Dendritic cell treated with granulocyte-macrophage colony-stimulating factor and Interleukin-4, amounts not matched to agents 40 ng/mL and 50 ng/mL, for 4 days (primary cell): ENCODE results near the gene PARP6.

Source experiments
- H3K27ac Mint-ChIP-seq: one replicate; pipeline ENCODE4 v1.8.0; 2022; ENCODE audit warnings: mild to moderate bottlenecking, mixed read lengths
- H3K27me3 Mint-ChIP-seq: one replicate; pipeline ENCODE4 v1.8.0; 2022; ENCODE audit warnings: mild to moderate bottlenecking, mixed read lengths
- H3K36me3 Mint-ChIP-seq: one replicate; pipeline ENCODE4 v1.8.0; 2022; ENCODE audit warnings: low read depth, mixed read lengths
- H3K4me1 Mint-ChIP-seq: one replicate; pipeline ENCODE4 v1.8.0; 2022; ENCODE audit warnings: low read depth, mixed read lengths
- H3K4me3 Mint-ChIP-seq: one replicate; pipeline ENCODE4 v1.8.0; 2022; ENCODE audit warnings: mild to moderate bottlenecking, moderate library complexity, mixed read lengths
- H3K9me3 Mint-ChIP-seq: one replicate; pipeline ENCODE4 v1.8.0; 2022; ENCODE audit warnings: mixed read lengths
- intact Hi-C: fragments of 100-400 bp; cut with micrococcal nuclease; formaldehyde crosslinking; loops from one replicate; pipeline ENCODE4 v1.15.0; 2022

Gene PARP6

DNA sequence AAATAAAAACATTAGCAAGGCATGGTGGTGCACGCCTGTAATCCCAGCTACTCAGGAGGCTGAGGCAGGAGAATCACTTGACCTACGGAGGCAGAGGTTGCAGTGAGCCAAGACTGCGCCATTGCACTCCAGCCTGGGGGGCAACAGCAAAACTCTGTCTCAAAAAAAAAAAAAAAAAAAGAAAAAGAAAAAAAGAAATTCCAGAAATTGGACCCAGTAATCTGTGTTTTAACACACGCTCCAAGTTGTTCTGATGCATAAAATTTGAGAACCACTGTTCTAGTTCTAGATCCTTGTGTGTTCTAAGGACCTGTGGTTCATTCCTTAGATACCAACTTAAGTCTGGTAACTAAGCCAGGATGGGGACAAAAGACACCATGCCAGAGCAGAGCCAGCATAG is 2.6 kb downstream of the PARP6 start:
- H3K27me3 Mint-ChIP-seq, result no peaks in the 10 kb centered on the region
- H3K36me3 Mint-ChIP-seq, result peaks cover 62% of the 10 kb centered on the region
- no peak overlapping the region for H3K27ac Mint-ChIP-seq
- peaks cover 39% of the 10 kb centered on the region for H3K4me1 Mint-ChIP-seq
- H3K4me3 Mint-ChIP-seq, result no peak overlapping the region
- intact Hi-C loops, result loop anchor here (5.0 kb wide), 1 partner anchor 72 kb away; the partner anchor contains the start of gene GRAMD2A
- no peaks in the 10 kb centered on the region for H3K9me3 Mint-ChIP-seq

DNA sequence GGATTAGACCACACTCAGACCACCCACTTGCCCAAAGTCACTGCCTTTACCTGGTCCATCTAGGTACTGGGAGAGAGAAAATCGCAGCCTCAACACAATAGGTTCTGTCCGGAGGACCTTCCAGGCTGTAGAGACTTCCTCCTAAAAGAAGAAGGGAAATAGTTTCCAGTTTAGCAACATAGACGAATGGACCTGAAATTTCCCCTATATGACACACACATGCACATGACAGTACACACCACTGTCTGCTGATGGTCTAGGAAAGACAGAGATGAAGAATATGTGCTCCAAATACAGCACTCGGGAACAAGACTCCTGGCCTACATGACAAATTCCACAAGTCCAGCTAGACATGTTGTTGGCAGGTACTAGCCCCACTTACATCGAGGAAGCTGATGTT is 7.3 kb downstream of the PARP6 start:
- H3K27me3 Mint-ChIP-seq, result no peaks in the 10 kb centered on the region
- no peak overlapping the region for H3K4me3 Mint-ChIP-seq
- H3K4me1 Mint-ChIP-seq, result peaks cover 19% of the 10 kb centered on the region
- intact Hi-C loops, result no loop called here
- no peaks in the 10 kb centered on the region for H3K9me3 Mint-ChIP-seq
- H3K27ac Mint-ChIP-seq, result no peak overlapping the region
- peaks cover 100% of the 10 kb centered on the region for H3K36me3 Mint-ChIP-seq

DNA sequence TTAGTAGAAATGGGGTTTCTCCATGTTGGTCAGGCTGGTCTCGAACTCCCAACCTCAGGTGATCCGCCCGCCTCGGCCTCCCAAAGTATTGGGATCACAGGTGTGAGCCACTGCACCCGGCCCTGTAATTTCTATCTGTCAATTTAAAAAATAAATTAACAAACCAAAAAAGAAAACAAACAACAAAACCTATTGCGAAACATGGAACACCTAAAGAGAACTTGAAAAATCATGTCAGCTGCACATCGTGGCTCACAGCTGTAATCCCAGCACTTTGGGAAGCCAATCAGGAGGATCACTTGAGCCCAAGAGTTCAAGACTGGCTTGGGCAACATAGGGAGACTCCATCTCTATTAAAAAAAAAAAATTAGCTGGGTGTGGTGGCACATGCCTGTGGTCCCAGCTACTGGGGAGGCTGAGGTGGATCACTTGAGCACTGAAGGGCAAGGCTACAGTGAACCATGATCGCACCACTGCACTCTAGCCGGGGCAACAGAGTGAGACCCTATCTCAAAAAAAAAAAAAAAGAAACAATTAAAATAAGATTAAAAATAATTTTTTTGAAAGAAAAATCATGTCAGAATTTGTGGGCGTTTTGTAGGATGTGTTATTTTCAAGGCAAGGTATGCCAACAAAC is 19.6 kb downstream of the PARP6 start:
- H3K9me3 Mint-ChIP-seq, result no peaks in the 10 kb centered on the region
- H3K27ac Mint-ChIP-seq, result no peak overlapping the region
- H3K36me3 Mint-ChIP-seq, result peaks cover 92% of the 10 kb centered on the region
- intact Hi-C loops, result no loop called here
- no peaks in the 10 kb centered on the region for H3K27me3 Mint-ChIP-seq
- H3K4me1 Mint-ChIP-seq, result peaks cover 22% of the 10 kb centered on the region
- no peak overlapping the region for H3K4me3 Mint-ChIP-seq

DNA sequence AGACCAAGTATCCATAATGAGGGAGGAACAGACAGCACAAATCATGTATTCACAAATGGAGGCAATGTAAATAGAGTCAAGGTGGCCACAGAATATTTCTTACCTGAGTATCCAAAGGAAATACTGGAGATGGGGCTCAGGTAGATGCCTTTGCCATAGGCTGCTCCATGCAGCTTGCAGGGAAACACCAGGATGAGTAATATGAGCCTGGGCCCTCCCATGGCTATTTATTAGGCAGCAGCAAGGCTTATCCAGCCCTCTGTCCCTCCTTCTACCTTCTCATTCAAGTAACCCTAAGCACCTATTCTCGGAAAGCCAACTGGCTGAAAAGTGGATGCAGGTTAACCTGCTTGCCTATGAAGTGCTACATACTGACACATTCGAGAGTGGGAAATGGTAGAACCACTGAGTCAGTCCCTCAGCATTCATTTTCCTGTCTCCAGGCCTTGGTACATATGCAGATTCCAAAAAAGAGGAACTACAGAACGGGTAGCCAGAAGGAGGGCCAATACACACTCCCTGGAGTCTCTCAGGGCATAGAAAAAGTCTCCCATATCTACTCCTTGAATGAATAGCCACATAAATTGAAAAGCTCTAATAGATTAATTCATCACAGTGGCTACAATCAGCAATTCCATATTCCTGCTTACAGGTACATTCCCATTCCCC is 23.1 kb downstream of the PARP6 start:
- Mint-ChIP-seq H3K9me3 (no peaks in the 10 kb centered on the region), H3K27ac (peak overlapping the region; percentile 48), H3K4me1 (peaks cover 22% of the 10 kb centered on the region), H3K27me3 (no peaks in the 10 kb centered on the region), H3K36me3 (peaks cover 82% of the 10 kb centered on the region), H3K4me3 (no peak overlapping the region)
- intact Hi-C loops, result no loop called here

DNA sequence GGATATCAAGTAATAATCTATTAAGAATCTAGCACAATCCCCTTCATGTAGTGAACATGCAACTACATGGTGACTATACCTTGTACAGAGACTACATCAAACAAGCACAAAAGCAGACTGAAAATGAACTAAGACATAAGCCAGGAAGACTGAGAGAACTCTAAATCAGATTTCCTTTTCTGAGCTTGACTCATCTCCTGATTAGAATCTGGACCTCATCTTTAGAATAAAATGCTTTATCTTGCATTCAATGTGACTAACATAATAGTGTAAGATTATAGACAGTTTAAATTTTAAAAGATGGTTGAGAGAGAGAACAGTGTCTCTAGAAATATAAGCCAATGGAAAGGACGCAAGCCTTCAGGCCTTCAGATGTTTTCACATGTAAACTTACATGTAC is 23.8 kb downstream of the PARP6 start:
- Mint-ChIP-seq H3K4me1 (peaks cover 26% of the 10 kb centered on the region), H3K36me3 (peaks cover 82% of the 10 kb centered on the region), H3K9me3 (no peaks in the 10 kb centered on the region), H3K27ac (peak overlapping the region; percentile 48), H3K4me3 (no peak overlapping the region), H3K27me3 (no peaks in the 10 kb centered on the region)
- intact Hi-C loops, result no loop called here

DNA sequence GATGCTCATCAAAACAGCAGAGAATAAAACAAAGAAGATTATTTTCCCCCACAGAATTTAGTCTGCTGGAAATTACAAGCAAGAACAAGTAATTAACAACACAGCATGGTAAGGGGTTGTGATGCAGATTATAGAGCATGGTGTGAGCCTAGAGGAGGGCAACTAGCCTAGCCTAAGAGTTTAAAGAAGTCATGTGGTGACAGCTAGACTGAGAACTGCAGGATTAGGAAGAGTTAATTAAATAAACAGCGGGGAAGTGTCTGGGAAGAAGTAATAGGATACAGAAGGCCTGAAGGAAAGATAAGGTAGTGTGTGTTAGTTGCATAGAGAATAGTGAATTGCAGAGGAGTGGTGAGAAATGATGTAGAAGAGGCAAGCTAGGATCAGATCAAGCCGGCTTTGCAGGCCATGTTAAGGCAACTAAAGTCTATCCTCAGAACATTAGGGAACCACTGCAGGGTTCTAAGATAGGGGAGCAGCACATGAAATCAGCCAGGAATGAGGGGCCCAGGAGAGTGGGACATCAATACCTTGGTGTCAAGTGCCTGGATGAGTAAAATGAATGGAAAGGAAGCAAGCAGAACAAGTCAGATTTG is 29.5 kb downstream of the PARP6 start:
- Mint-ChIP-seq H3K27ac (no peak overlapping the region), H3K9me3 (no peaks in the 10 kb centered on the region), H3K36me3 (peaks cover 73% of the 10 kb centered on the region), H3K27me3 (no peaks in the 10 kb centered on the region), H3K4me3 (no peak overlapping the region), H3K4me1 (peaks cover 5% of the 10 kb centered on the region)
- intact Hi-C loops, result no loop called here

DNA sequence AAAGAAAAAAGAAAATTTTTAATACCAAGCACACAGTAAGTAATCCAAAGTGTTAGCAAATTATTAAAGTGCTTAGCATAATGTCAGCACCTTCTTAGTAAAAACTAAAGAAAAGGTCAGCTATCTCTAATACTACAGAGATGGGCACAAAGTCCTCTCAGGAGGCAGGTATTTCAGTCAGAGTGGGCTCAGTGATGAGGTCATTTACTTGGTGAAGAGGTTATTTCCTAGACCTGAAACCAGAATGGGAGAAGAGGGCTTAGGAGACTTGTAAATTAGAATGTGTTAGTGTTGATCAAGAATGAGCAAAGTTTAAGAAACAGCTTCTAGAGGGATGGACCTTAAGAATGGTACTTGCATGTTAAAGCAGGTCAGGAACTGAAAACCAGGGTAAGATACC is 32.7 kb downstream of the PARP6 start:
- no peaks in the 10 kb centered on the region for H3K9me3 Mint-ChIP-seq
- peaks cover 28% of the 10 kb centered on the region for H3K4me1 Mint-ChIP-seq
- peaks cover 51% of the 10 kb centered on the region for H3K36me3 Mint-ChIP-seq

DNA sequence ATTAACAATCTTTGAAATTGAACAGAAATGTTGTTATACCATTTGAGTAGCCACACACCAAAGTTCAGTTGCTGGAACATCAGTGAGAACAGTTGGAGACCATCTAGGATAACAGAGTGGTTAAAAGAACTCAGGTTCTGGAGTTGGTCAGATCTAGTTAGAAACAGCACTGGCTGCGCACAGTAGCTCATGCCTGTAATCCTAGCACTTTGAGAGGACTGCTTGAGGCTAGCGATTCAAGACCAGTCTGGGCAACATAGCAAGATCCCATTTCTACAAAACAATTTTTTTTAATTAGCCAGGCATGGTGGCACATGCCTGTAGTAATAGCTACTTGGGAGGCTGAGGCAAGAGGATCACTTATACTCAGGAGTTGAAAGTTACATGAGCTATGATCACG is 33.8 kb downstream of the PARP6 start:
- intact Hi-C loops, result loop anchor here (10.0 kb wide), 1 partner anchor 236 kb away; the partner anchor contains the start of gene ARIH1
- H3K27me3 Mint-ChIP-seq, result no peaks in the 10 kb centered on the region
- H3K36me3 Mint-ChIP-seq, result peaks cover 41% of the 10 kb centered on the region
- H3K4me3 Mint-ChIP-seq, result no peak overlapping the region
- no peak overlapping the region for H3K27ac Mint-ChIP-seq
- H3K9me3 Mint-ChIP-seq, result no peaks in the 10 kb centered on the region
- peaks cover 34% of the 10 kb centered on the region for H3K4me1 Mint-ChIP-seq

More for the DNA sequence above, 32.7 kb downstream of the PARP6 start:
- Mint-ChIP-seq H3K27me3 (no peaks in the 10 kb centered on the region), H3K4me3 (no peak overlapping the region), H3K27ac (no peak overlapping the region)
- intact Hi-C loops, result loop anchor here (10.0 kb wide), 1 partner anchor 235 kb away; the partner anchor contains the start of gene ARIH1

DNA sequence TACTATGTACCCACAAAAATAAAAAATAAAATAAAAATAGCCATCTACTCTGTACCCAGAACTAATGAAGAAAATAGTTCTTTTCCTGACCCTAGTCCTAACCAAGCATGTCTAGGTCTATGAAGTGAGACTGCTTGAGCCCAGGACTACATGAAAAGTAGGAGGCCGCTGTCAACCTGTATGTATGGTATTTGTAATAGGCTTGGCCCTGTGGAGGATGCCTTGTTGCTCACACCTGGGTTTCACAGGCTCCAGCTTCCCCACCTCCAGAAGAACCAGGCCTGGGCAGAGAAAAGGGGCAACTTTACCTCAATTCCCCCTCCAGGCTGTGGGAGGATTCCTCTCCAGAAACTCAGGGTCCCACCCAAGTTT is 34.5 kb downstream of the PARP6 start:
- intact Hi-C loops, result loop anchor here (10.0 kb wide), 1 partner anchor 237 kb away; the partner anchor contains the start of gene ARIH1
- H3K4me1 Mint-ChIP-seq, result peaks cover 40% of the 10 kb centered on the region
- H3K9me3 Mint-ChIP-seq, result no peaks in the 10 kb centered on the region
- peaks cover 33% of the 10 kb centered on the region for H3K36me3 Mint-ChIP-seq
- peak overlapping the region; percentile 80 for H3K27ac Mint-ChIP-seq
- no peaks in the 10 kb centered on the region for H3K27me3 Mint-ChIP-seq
- no peak overlapping the region for H3K4me3 Mint-ChIP-seq

DNA sequence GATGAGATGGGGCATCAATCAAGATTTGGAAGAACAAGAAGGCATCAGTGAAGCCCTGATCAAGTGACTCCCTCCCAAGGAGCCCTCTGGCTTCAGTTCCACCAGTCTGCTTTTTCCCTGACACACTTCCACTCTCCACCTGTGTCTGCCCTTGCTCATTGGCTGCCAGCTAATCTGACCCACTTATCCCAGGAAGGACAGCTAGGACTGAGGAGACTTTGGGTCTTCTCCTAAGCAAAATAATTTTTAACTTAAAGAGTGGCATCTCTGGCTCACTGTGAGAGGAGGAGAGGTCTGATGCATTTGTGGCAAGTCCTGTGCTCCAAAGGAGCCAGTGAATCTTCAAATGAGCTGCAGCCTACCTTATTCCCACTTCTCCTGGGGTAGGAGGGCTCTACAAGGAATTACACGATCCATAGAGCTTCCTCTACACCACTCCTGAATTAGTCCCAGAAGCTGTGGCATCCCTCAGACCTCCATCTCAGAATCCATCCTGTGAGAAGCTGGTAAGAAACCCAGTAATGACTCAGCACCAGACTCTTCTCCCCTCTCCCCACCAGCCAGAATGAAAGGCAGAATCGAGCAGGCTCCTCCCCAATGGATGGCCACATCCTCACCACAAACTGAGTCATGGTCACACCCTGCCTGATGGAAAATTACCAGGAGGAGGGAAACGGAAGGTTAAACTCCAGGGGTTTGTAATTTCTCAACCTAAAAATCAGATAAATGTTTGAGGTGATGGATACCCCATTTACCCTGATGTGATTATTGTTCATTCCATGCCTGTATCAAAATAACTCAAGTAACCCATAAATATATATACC is 35.1 kb downstream of the PARP6 start:
- Mint-ChIP-seq H3K4me3 (peak overlapping the region; percentile 51), H3K27me3 (no peaks in the 10 kb centered on the region), H3K36me3 (peaks cover 27% of the 10 kb centered on the region), H3K27ac (peak overlapping the region; percentile 80), H3K9me3 (no peaks in the 10 kb centered on the region), H3K4me1 (peaks cover 46% of the 10 kb centered on the region)
- intact Hi-C loops, result loop anchor here (10.0 kb wide), 1 partner anchor 238 kb away; the partner anchor contains the start of gene ARIH1

DNA sequence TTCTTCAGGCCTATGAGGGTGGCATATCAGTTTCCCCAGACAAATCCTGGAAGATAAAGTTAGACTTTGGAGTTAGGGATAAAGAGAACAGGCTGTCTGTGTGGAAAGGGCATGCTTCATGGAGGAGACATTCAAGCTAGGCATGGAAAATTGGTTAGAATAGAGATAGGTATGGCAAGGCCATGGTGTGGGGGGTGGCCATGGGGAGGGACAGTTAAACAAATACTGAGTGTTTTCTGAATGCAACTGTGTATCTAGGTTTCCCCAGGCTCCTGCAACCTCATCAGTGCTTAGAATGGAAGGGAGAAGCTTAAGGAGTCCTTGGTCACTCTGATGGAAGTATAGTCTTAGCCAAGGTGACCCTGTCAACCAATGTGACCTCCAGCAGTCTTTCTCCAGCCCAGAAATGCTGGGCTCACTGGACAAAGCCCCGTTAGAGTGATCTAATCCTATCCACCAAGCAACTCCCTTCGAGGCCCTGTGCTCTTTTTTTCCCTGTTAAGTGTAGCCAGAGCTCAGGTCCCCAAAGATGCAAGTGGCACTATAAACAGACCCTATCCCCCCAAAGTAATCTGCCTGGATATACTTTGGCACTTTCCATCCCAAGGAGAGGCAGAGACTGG is 35.9 kb downstream of the PARP6 start:
- H3K4me1 Mint-ChIP-seq, result peaks cover 54% of the 10 kb centered on the region
- H3K27ac Mint-ChIP-seq, result peak overlapping the region; percentile 80
- H3K36me3 Mint-ChIP-seq, result peaks cover 24% of the 10 kb centered on the region
- intact Hi-C loops, result loop anchor here (10.0 kb wide), 1 partner anchor 238 kb away; the partner anchor contains the start of gene ARIH1
- H3K27me3 Mint-ChIP-seq, result no peaks in the 10 kb centered on the region
- H3K9me3 Mint-ChIP-seq, result no peaks in the 10 kb centered on the region
- peak overlapping the region; percentile 51 for H3K4me3 Mint-ChIP-seq

DNA sequence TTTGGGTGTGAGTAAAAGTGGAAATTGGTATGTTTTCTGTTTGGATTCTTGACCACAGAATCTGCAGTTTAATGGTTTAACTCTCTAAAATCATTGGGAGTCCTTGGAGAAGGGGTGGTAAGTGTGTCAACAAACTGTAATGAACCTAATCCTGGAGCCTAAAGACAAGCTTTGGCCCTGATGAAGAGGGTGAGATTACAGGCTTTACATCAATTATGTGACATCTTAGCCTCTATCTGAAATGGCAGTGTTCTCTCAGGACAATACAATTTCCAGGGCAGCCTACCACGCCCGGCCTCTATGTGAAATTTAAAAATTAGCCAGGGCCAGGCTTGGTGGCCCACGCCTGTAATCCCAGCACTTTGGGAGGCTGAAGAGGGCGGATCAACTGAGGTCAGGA is 37.1 kb downstream of the PARP6 start:
- no peaks in the 10 kb centered on the region for H3K27me3 Mint-ChIP-seq
- no peaks in the 10 kb centered on the region for H3K9me3 Mint-ChIP-seq
- intact Hi-C loops, result loop anchor here (10.0 kb wide), 1 partner anchor 240 kb away; the partner anchor contains the start of gene ARIH1
- no peak overlapping the region for H3K4me3 Mint-ChIP-seq
- peaks cover 55% of the 10 kb centered on the region for H3K4me1 Mint-ChIP-seq
- no peak overlapping the region for H3K27ac Mint-ChIP-seq
- H3K36me3 Mint-ChIP-seq, result peaks cover 23% of the 10 kb centered on the region

DNA sequence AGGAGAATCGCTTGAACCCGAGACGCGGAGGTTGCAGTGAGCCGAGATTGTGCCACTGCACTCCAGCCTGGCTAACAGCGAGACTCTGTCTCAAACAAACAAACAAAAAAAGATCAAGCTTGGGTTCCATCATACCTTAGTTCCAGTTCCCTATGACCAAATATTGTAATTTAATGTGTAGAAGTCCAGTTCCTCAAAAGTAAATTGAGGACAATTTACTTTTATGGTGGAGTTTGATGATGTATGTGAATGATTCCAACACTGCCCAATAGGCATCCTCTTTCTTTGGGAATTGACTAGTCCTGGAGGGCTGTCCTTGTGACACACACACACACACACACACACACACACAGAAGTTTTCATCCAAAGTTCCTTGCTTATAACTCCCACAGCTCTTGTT is 38.6 kb downstream of the PARP6 start:
- intact Hi-C loops, result loop anchor here (5.0 to 10.0 kb wide), 3 partner anchors 36 to 241 kb away; partner anchors contain the start of genes ARIH1, GRAMD2A and HEXA
- H3K9me3 Mint-ChIP-seq, result no peaks in the 10 kb centered on the region
- H3K36me3 Mint-ChIP-seq, result peaks cover 26% of the 10 kb centered on the region
- H3K4me1 Mint-ChIP-seq, result peaks cover 63% of the 10 kb centered on the region
- peak overlapping the region; percentile 98 for H3K27ac Mint-ChIP-seq
- H3K27me3 Mint-ChIP-seq, result no peaks in the 10 kb centered on the region
- H3K4me3 Mint-ChIP-seq, result no peak overlapping the region
